ENCODE measurements around the gene PNMA8A. TPM values are rescaled to one million over a fixed set of nuclear protein-coding genes. Genes with fewer than 3 reads are reported as not detected.

The PNMA8A gene
- total RNA-seq, 1 donor from 2014 or later: 25.8 TPM

GRCh38 chr19:46426035-46426505 is 45.3 kb downstream of the PNMA8A start:
- Mint-ChIP-seq H3K4me3 (peak overlapping the region; percentile 70), H3K27ac (peak overlapping the region; percentile 93), H3K36me3 (no peaks in the 10 kb centered on the region), H3K9me3 (no peaks in the 10 kb centered on the region), H3K27me3 (ENCODE audit: low read depth) (peaks cover 20% of the 10 kb centered on the region), H3K4me1 (peaks cover 36% of the 10 kb centered on the region)
- no peak for DNase-seq (ENCODE audit: low spot score in 2 of 2, unreplicated experiment in 2 of 2)
- TF ChIP-seq CTCF (IDR thresholded peaks at IDR 0.05; ENCODE audit: unreplicated experiment): no peak

- Mint-ChIP-seq H3K27ac (no peak overlapping the region), H3K36me3 (no peaks in the 10 kb centered on the region), H3K9me3 (no peaks in the 10 kb centered on the region), H3K4me3 (no peak overlapping the region), H3K27me3 (ENCODE audit: low read depth) (peaks cover 8% of the 10 kb centered on the region), H3K4me1 (peaks cover 27% of the 10 kb centered on the region)
- TF ChIP-seq CTCF (IDR thresholded peaks at IDR 0.05; ENCODE audit: unreplicated experiment): no peak
- no peak for DNase-seq (ENCODE audit: low spot score in 2 of 2, unreplicated experiment in 2 of 2)
Observed at GRCh38 chr19:46423188-46423587, 48.2 kb downstream of the PNMA8A start.

- no peak for DNase-seq (ENCODE audit: low spot score in 2 of 2, unreplicated experiment in 2 of 2)
- no peak overlapping the region for H3K27ac Mint-ChIP-seq
Observed at GRCh38 chr19:46422344-46422743, 49.0 kb downstream of the PNMA8A start.

GRCh38 chr19:46420056-46420455 is 51.3 kb downstream of the PNMA8A start:
- H3K27me3 Mint-ChIP-seq (ENCODE audit: low read depth): no peaks in the 10 kb centered on the region
- H3K36me3 Mint-ChIP-seq: no peaks in the 10 kb centered on the region
- no peak overlapping the region for H3K4me3 Mint-ChIP-seq
- no peak overlapping the region for H3K27ac Mint-ChIP-seq
- H3K4me1 Mint-ChIP-seq: peaks cover 23% of the 10 kb centered on the region
- no peak for TF ChIP-seq CTCF (IDR thresholded peaks at IDR 0.05; ENCODE audit: unreplicated experiment)
- DNase-seq (ENCODE audit: low spot score in 2 of 2, unreplicated experiment in 2 of 2): no peak
- H3K9me3 Mint-ChIP-seq: no peaks in the 10 kb centered on the region

More at GRCh38 chr19:46422344-46422743, 49.0 kb downstream of the PNMA8A start:
- H3K9me3 Mint-ChIP-seq: no peaks in the 10 kb centered on the region
- TF ChIP-seq CTCF (IDR thresholded peaks at IDR 0.05; ENCODE audit: unreplicated experiment): no peak
- no peak overlapping the region for H3K4me3 Mint-ChIP-seq
- H3K36me3 Mint-ChIP-seq: no peaks in the 10 kb centered on the region
- peaks cover 1% of the 10 kb centered on the region for H3K27me3 Mint-ChIP-seq (ENCODE audit: low read depth)
- peaks cover 26% of the 10 kb centered on the region for H3K4me1 Mint-ChIP-seq

Other genes with a start within 250 kb of the PNMA8A start
- 0.29 TPM in 1 of 3 replicates, not detected in the others for gene IGFL1, start 241.8 kb downstream of the PNMA8A start, total RNA-seq
- 164 to 175 TPM (median 165 TPM) in 3 replicates for gene HIF3A, start 174.5 kb downstream of the PNMA8A start, total RNA-seq
- 80.6 to 86.4 TPM (median 85.2 TPM) in 3 replicates for gene PPP5C, start 124.5 kb downstream of the PNMA8A start, total RNA-seq
- 50.3 to 51.7 TPM (median 50.7 TPM) in 3 replicates for gene CCDC8, start 58.0 kb downstream of the PNMA8A start, total RNA-seq
- gene PNMA8C, start 42.6 kb downstream of the PNMA8A start, total RNA-seq: 0.49 to 0.79 TPM (median 0.73 TPM) in 3 replicates
- gene PNMA8B, start 24.3 kb upstream of the PNMA8A start, total RNA-seq: 3.0 to 3.2 TPM (median 3.1 TPM) in 3 replicates
- 231 to 233 TPM (median 231 TPM) in 3 replicates for gene CALM3, start 129.8 kb upstream of the PNMA8A start, total RNA-seq
- 5.0 to 6.2 TPM (median 5.9 TPM) in 3 replicates for gene PTGIR, start 153.5 kb upstream of the PNMA8A start, total RNA-seq
- 7.6 to 13.7 TPM (median 12.2 TPM) in 3 replicates for gene GNG8, start 164.6 kb upstream of the PNMA8A start, total RNA-seq
- gene DACT3, start 189.6 kb upstream of the PNMA8A start, total RNA-seq: 48.4 to 50.4 TPM (median 48.8 TPM) in 3 replicates
- gene PRKD2, start 245.6 kb upstream of the PNMA8A start, total RNA-seq: 73.7 to 75.9 TPM (median 74.7 TPM) in 3 replicates

Data from mesothelial cell of epicardium (in vitro differentiated cells).